ENCODE measurements around the gene PAX5.

PAX5 gene

GRCh38 chr9:37027582-37028419 lies 6.3 kb downstream of the PAX5 start:
- peak; percentile 99 for DNase-seq
- H3K27me3 ChIP-seq (ENCODE audit: insufficient read depth, low read depth, severe bottlenecking): no peaks in the 10 kb centered on the region
- H3K27ac ChIP-seq: peak overlapping the region; percentile 77
- H3K4me3 ChIP-seq (ENCODE audit: low read depth, low read length): peak overlapping the region; percentile 94
- TF ChIP-seq CTCF (IDR thresholded peaks at IDR 0.05; ENCODE audit: low read depth, low read length): no peak
- peaks cover 30% of the 10 kb centered on the region for H3K36me3 ChIP-seq
- H3K9me3 ChIP-seq (ENCODE audit: severe bottlenecking): no peaks in the 10 kb centered on the region

GRCh38 chr9:37026931-37027581 lies 7.0 kb downstream of the PAX5 start:
- peak; percentile 20 for DNase-seq
- Histone ChIP-seq H3K27ac (peak overlapping the region; percentile 77), H3K27me3 (ENCODE audit: insufficient read depth, low read depth, severe bottlenecking) (no peaks in the 10 kb centered on the region), H3K4me3 (ENCODE audit: low read depth, low read length) (peak overlapping the region; percentile 94), H3K9me3 (ENCODE audit: severe bottlenecking) (no peaks in the 10 kb centered on the region), H3K36me3 (peaks cover 36% of the 10 kb centered on the region)
- TF ChIP-seq CTCF (IDR thresholded peaks at IDR 0.05; ENCODE audit: low read depth, low read length): no peak

GRCh38 chr9:37026113-37026930 lies 7.7 kb downstream of the PAX5 start:
- no peak for TF ChIP-seq CTCF (IDR thresholded peaks at IDR 0.05; ENCODE audit: low read depth, low read length)
- peak; percentile 40 for DNase-seq
- peaks cover 42% of the 10 kb centered on the region for H3K36me3 ChIP-seq
- H3K9me3 ChIP-seq (ENCODE audit: severe bottlenecking): no peaks in the 10 kb centered on the region
- no peaks in the 10 kb centered on the region for H3K27me3 ChIP-seq (ENCODE audit: insufficient read depth, low read depth, severe bottlenecking)
- peak overlapping the region; percentile 94 for H3K4me3 ChIP-seq (ENCODE audit: low read depth, low read length)
- peak overlapping the region; percentile 77 for H3K27ac ChIP-seq

GRCh38 chr9:37025823-37026112 lies 8.3 kb downstream of the PAX5 start:
- Histone ChIP-seq H3K4me3 (ENCODE audit: low read depth, low read length) (peak overlapping the region; percentile 94), H3K9me3 (ENCODE audit: severe bottlenecking) (no peaks in the 10 kb centered on the region)
- TF ChIP-seq CTCF (IDR thresholded peaks at IDR 0.05; ENCODE audit: low read depth, low read length): no peak

GRCh38 chr9:37025071-37025822 lies 8.8 kb downstream of the PAX5 start:
- no peak for TF ChIP-seq CTCF (IDR thresholded peaks at IDR 0.05; ENCODE audit: low read depth, low read length)
- no peaks in the 10 kb centered on the region for H3K9me3 ChIP-seq (ENCODE audit: severe bottlenecking)
- peak; percentile 39 for DNase-seq
- no peaks in the 10 kb centered on the region for H3K27me3 ChIP-seq (ENCODE audit: insufficient read depth, low read depth, severe bottlenecking)
- H3K27ac ChIP-seq: peak overlapping the region; percentile 77
- H3K4me3 ChIP-seq (ENCODE audit: low read depth, low read length): peak overlapping the region; percentile 94
- H3K36me3 ChIP-seq: peaks cover 50% of the 10 kb centered on the region

More at GRCh38 chr9:37025823-37026112, 8.3 kb downstream of the PAX5 start:
- Histone ChIP-seq H3K27ac (peak overlapping the region; percentile 77), H3K27me3 (ENCODE audit: insufficient read depth, low read depth, severe bottlenecking) (no peaks in the 10 kb centered on the region), H3K36me3 (peaks cover 45% of the 10 kb centered on the region)
- no peak for DNase-seq
